BLaER1 treated with 17β-estradiol and CSF1 and Interleukin-3, amounts not matched to agents 10 nM and 100 nM (cell line): ENCODE measurements around the gene OR6B2.

Experiments used
- H3K27ac ChIP-seq, 11 experiments: shearing (Covaris generic); formaldehyde crosslinking; 2 replicates each; pipeline ENCODE4 v1.8.1; 2022
- H3K27me3 ChIP-seq, 11 experiments: shearing (Covaris generic); formaldehyde crosslinking; 2 replicates each; pipeline ENCODE4 v1.8.1; 2022
- H3K36me3 ChIP-seq, 11 experiments: shearing (Covaris generic); formaldehyde crosslinking; 2 replicates each; pipeline ENCODE4 v1.8.1; 2022
- H3K4me1 ChIP-seq, 10 experiments: shearing (Covaris generic); formaldehyde crosslinking; 2 replicates each; pipeline ENCODE4 v1.8.1; 2022
- H3K4me2 ChIP-seq, 11 experiments: shearing (Covaris generic); formaldehyde crosslinking; 2 replicates each; pipeline ENCODE4 v1.8.1; 2022
- H3K4me3 ChIP-seq, 10 experiments: shearing (Covaris generic); formaldehyde crosslinking; 2 replicates each; pipeline ENCODE4 v1.8.1; 2022
- H3K9ac ChIP-seq, 11 experiments: shearing (Covaris generic); formaldehyde crosslinking; 2 replicates each; pipeline ENCODE4 v1.8.1; 2022
- H3K9me3 ChIP-seq, 11 experiments: shearing (Covaris generic); formaldehyde crosslinking; replicated peaks in 1 of 11; 2 replicates each; pipeline ENCODE4 v1.8.1; 2022
- H4K20me1 ChIP-seq, 11 experiments: shearing (Covaris generic); formaldehyde crosslinking; 2 replicates each; pipeline ENCODE4 v1.8.1; 2022
- Cebpa-rat ChIP-seq, 11 experiments: shearing (Covaris generic); IDR thresholded peaks; 2 replicates each; pipeline ENCODE4 v1.8.1; 2022

The OR6B2 gene

GRCh38 chr2:240030379-240031094 is at the start of gene OR6B2:
OR6B2 (minus strand) TSS chr2:240030429; CDS start chr2:240030429, 0 bp downstream.
- no peak within 1 kb of the TSS for H3K9ac ChIP-seq
- peaks cover 0 to 7% (median 0%) of the 10 kb centered on the region in 10 experiments; a peak in 1 of 20 replicates for H3K4me1 ChIP-seq
- TF ChIP-seq Cebpa-rat (IDR thresholded peaks at IDR 0.05), result no peak
- no peaks in the 10 kb centered on the region for H3K9me3 ChIP-seq
- peaks cover 0 to 4% (median 0%) of the 10 kb centered on the region in 11 experiments; a peak in 1 of 22 replicates for H3K27me3 ChIP-seq
- H4K20me1 ChIP-seq, result 0 out of 22 replicates have a peak, but pooled peaks cover 0 to 5% (median 0%) of the 10 kb centered on the region in 11 experiments
- H3K4me3 ChIP-seq, result no peak within 1 kb of the TSS
- no peak within 1 kb of the TSS for H3K27ac ChIP-seq
- no peaks in the 10 kb centered on the region for H3K36me3 ChIP-seq
- H3K4me2 ChIP-seq, result no peak within 1 kb of the TSS

GRCh38 chr2:240078631-240079030 is 48.4 kb upstream of the OR6B2 start:
- TF ChIP-seq Cebpa-rat (IDR thresholded peaks at IDR 0.05), result no peak
- Histone ChIP-seq H3K4me3 (no peak overlapping the region), H3K4me2 (no peak overlapping the region), H3K9me3 (peaks cover 33 to 47% (median 42%) of the 10 kb centered on the region in 11 experiments), H3K4me1 (no peaks in the 10 kb centered on the region), H3K36me3 (no peaks in the 10 kb centered on the region), H3K9ac (no peak overlapping the region), H4K20me1 (no peaks in the 10 kb centered on the region), H3K27me3 (no peaks in the 10 kb centered on the region), H3K27ac (no peak overlapping the region)

- no peaks in the 10 kb centered on the region for H4K20me1 ChIP-seq
- H3K4me3 ChIP-seq, result no peak overlapping the region
- no peak overlapping the region for H3K9ac ChIP-seq
- TF ChIP-seq Cebpa-rat (IDR thresholded peaks at IDR 0.05), result no peak
- no peaks in the 10 kb centered on the region for H3K4me1 ChIP-seq
- H3K9me3 ChIP-seq, result peaks cover 33 to 48% (median 42%) of the 10 kb centered on the region in 11 experiments
- H3K36me3 ChIP-seq, result no peaks in the 10 kb centered on the region
- no peak overlapping the region for H3K27ac ChIP-seq
- no peak overlapping the region for H3K4me2 ChIP-seq
- no peaks in the 10 kb centered on the region for H3K27me3 ChIP-seq
These were observed 47.2 kb upstream of the OR6B2 start for GRCh38 chr2:240077442-240077841.

DNA sequence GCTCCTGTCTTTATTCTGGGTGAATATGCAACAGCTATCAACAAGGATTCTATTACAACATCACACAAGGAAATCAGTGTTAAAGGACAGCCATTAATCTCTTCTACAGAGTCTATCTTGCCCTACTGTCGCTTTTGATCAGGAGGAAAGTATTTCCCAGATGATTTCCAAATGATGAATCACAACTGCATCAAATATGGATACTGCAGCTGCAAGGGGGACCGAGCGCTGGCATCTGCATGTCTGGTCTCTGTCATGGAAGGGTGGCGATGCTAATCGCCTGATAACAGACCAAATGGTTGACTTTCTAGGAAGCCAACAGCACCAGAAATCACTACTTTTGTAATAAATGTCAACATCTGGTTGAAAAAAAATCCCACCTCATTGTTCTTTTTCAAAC is 44.3 kb upstream of the OR6B2 start:
- no peak for TF ChIP-seq Cebpa-rat (IDR thresholded peaks at IDR 0.05)
- Histone ChIP-seq H3K9ac (no peak overlapping the region), H3K27me3 (no peaks in the 10 kb centered on the region)

GRCh38 chr2:240070907-240071306 is 40.7 kb upstream of the OR6B2 start:
- Histone ChIP-seq H3K4me1 (no peaks in the 10 kb centered on the region), H3K27ac (no peak overlapping the region), H3K4me2 (no peak overlapping the region), H3K27me3 (no peaks in the 10 kb centered on the region), H4K20me1 (no peaks in the 10 kb centered on the region), H3K9ac (no peak overlapping the region), H3K9me3 (peaks cover 3 to 18% (median 9%) of the 10 kb centered on the region in 11 experiments; a peak in 16 of 22 replicates), H3K36me3 (no peaks in the 10 kb centered on the region), H3K4me3 (no peak overlapping the region)
- no peak for TF ChIP-seq Cebpa-rat (IDR thresholded peaks at IDR 0.05)

More for the DNA sequence above, 44.3 kb upstream of the OR6B2 start:
- Histone ChIP-seq H3K27ac (no peak overlapping the region), H3K4me3 (no peak overlapping the region), H3K9me3 (peaks cover 33 to 47% (median 41%) of the 10 kb centered on the region in 11 experiments), H3K4me1 (no peaks in the 10 kb centered on the region), H3K36me3 (no peaks in the 10 kb centered on the region), H3K4me2 (no peak overlapping the region), H4K20me1 (no peaks in the 10 kb centered on the region)

- Histone ChIP-seq H4K20me1 (no peaks in the 10 kb centered on the region), H3K4me1 (no peaks in the 10 kb centered on the region), H3K4me2 (no peak overlapping the region), H3K36me3 (no peaks in the 10 kb centered on the region), H3K9ac (no peak overlapping the region), H3K9me3 (peaks cover 0 to 8% (median 0%) of the 10 kb centered on the region in 11 experiments; a peak in 2 of 22 replicates), H3K27ac (no peak overlapping the region), H3K4me3 (no peak overlapping the region), H3K27me3 (no peaks in the 10 kb centered on the region)
- TF ChIP-seq Cebpa-rat (IDR thresholded peaks at IDR 0.05), result no peak
These were observed 39.6 kb upstream of the OR6B2 start for GRCh38 chr2:240069829-240070228.

DNA sequence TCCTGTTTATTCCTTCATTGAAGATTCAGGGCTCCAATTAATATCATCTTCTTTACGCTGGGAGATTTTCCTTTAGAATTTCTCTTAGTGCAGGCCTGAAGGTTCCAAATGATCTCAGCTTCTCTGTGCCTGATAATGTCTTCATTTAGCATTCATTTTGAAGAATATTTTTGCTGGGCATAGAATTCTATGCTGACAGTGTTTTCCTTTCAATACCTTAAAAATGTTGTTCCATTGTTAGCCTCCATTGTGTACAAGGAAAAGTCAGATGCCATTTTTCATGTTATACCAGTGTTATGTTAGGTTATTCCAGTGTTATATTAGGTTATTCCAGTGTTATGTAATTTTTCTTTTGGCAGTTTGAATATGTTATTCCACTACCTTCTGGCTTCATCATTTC is 38.0 kb upstream of the OR6B2 start:
- no peaks in the 10 kb centered on the region for H3K4me1 ChIP-seq
- H3K27ac ChIP-seq, result no peak overlapping the region
- no peak overlapping the region for H3K9ac ChIP-seq
- H4K20me1 ChIP-seq, result no peaks in the 10 kb centered on the region
- H3K4me3 ChIP-seq, result no peak overlapping the region
- H3K9me3 ChIP-seq, result 0 out of 22 replicates have a peak, but pooled peaks cover 0 to 7% (median 0%) of the 10 kb centered on the region in 11 experiments
- no peaks in the 10 kb centered on the region for H3K36me3 ChIP-seq
- no peak overlapping the region for H3K4me2 ChIP-seq
- no peak for TF ChIP-seq Cebpa-rat (IDR thresholded peaks at IDR 0.05)
- H3K27me3 ChIP-seq, result no peaks in the 10 kb centered on the region

- Histone ChIP-seq H3K9ac (no peak overlapping the region), H3K27me3 (no peaks in the 10 kb centered on the region), H3K4me1 (no peaks in the 10 kb centered on the region), H3K4me2 (no peak overlapping the region), H3K27ac (no peak overlapping the region), H3K4me3 (no peak overlapping the region), H4K20me1 (no peaks in the 10 kb centered on the region), H3K36me3 (no peaks in the 10 kb centered on the region), H3K9me3 (0 out of 22 replicates have a peak, but pooled peaks cover 0 to 7% (median 0%) of the 10 kb centered on the region in 11 experiments)
- no peak for TF ChIP-seq Cebpa-rat (IDR thresholded peaks at IDR 0.05)
These were observed 36.3 kb upstream of the OR6B2 start for GRCh38 chr2:240066489-240066888.

DNA sequence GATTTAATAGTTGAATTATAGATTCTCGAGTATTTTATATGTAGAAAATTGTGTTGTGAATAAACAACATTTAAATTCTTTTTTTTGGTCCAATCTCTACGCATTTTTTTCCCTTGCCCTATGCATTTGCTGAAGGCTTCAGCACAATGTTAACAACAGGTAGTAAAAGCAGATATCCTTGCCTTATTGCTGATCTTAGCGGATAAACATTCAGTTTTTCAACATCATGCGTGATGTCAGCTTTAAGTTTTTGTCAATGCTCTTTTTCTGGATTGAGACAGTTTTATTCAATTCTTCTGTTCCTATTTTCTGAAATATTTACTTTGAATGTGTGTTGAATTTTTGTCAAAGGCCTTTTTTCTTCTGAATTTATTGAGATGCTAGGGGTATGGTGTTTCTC is 34.7 kb upstream of the OR6B2 start:
- no peak for TF ChIP-seq Cebpa-rat (IDR thresholded peaks at IDR 0.05)
- no peak overlapping the region for H3K9ac ChIP-seq
- no peaks in the 10 kb centered on the region for H4K20me1 ChIP-seq
- H3K27me3 ChIP-seq, result no peaks in the 10 kb centered on the region
- H3K27ac ChIP-seq, result no peak overlapping the region
- no peaks in the 10 kb centered on the region for H3K4me1 ChIP-seq
- H3K4me2 ChIP-seq, result no peak overlapping the region
- H3K36me3 ChIP-seq, result no peaks in the 10 kb centered on the region
- H3K9me3 ChIP-seq, result 0 out of 22 replicates have a peak, but pooled peaks cover 0 to 7% (median 0%) of the 10 kb centered on the region in 11 experiments
- H3K4me3 ChIP-seq, result no peak overlapping the region
